GM19240 (cell line): ENCODE results near the gene SLAIN1.
"Not testable (repeated sequence)": the region's sequence is repeated elsewhere in the genome, so short reads cannot be mapped to it uniquely, and the experiment has no call there.

ENCODE experiments used
- DNase-seq: peaks from one replicate; pipeline ENCODE4 v3.0.0; 2011; ENCODE audit warnings: low spot score; ENCODE audit not compliant: insufficient read length

Gene SLAIN1

GRCh38 chr13:77697217-77698103, at the start of gene SLAIN1:
Gene SLAIN1, plus strand, starts transcription at chr13:77697687. Its CDS starts 227 bp downstream, at chr13:77697914.
- DNase-seq: peak; percentile 73

GRCh38 chr13:77650409-77650808, 47.1 kb upstream of the SLAIN1 start:
- no peak for DNase-seq

GRCh38 chr13:77653301-77653700, 44.2 kb upstream of the SLAIN1 start:
- no peak for DNase-seq

GRCh38 chr13:77660016-77660415, 37.5 kb upstream of the SLAIN1 start:
- DNase-seq: not testable (repeated sequence)

GRCh38 chr13:77660841-77661250, 36.6 kb upstream of the SLAIN1 start:
- DNase-seq: no peak

- DNase-seq: not testable (repeated sequence)
Measured at GRCh38 chr13:77662301-77662700, 35.2 kb upstream of the SLAIN1 start.

- not testable (repeated sequence) for DNase-seq
Measured at GRCh38 chr13:77662831-77663230, 34.7 kb upstream of the SLAIN1 start.

- no peak for DNase-seq
Measured at GRCh38 chr13:77674852-77675251, 22.6 kb upstream of the SLAIN1 start.

- DNase-seq: no peak
Measured at GRCh38 chr13:77678691-77679235, 18.7 kb upstream of the SLAIN1 start.

- no peak for DNase-seq
Measured at GRCh38 chr13:77687799-77688198, 9.7 kb upstream of the SLAIN1 start.

GRCh38 chr13:77691871-77692270, 5.6 kb upstream of the SLAIN1 start:
- no peak for DNase-seq

- no peak for DNase-seq
Measured at GRCh38 chr13:77692746-77693448, 4.6 kb upstream of the SLAIN1 start.

- no peak for DNase-seq
Measured at GRCh38 chr13:77693449-77693940, 4.0 kb upstream of the SLAIN1 start.

- no peak for DNase-seq
Measured at GRCh38 chr13:77696006-77696878, 1.2 kb upstream of the SLAIN1 start.

GRCh38 chr13:77696879-77697216, 639 bp upstream of the SLAIN1 start:
- DNase-seq: no peak

- no peak for DNase-seq
Measured at GRCh38 chr13:77698201-77699058, 943 bp downstream of the SLAIN1 start.

- no peak for DNase-seq
Measured at GRCh38 chr13:77699059-77699680, 1.7 kb downstream of the SLAIN1 start.

GRCh38 chr13:77701305-77701704, 3.8 kb downstream of the SLAIN1 start:
- DNase-seq: no peak

- DNase-seq: no peak
Measured at GRCh38 chr13:77702366-77702765, 4.9 kb downstream of the SLAIN1 start.

- no peak for DNase-seq
Measured at GRCh38 chr13:77703408-77703807, 5.9 kb downstream of the SLAIN1 start.
